RWPE2 (cell line): ENCODE measurements around the gene CCDC57.

Experiments
- ATAC-seq: fragments of 200-7000 bp; cut with Tn5 transposase; 3 replicates; pipeline ENCODE4 v1.9.1; 2021; ENCODE audit warnings: low read depth
- DNase-seq: peaks from one replicate; pipeline ENCODE4 v3.0.0-alpha.2; 2020; ENCODE audit warnings: low spot score
- H3K27ac ChIP-seq: fragments of 450-650 bp; 2 replicates; pipeline ENCODE4 v1.5.1; 2017; ENCODE audit warnings: mild to moderate bottlenecking; ENCODE audit not compliant: poor library complexity, severe bottlenecking
- H3K27me3 ChIP-seq: fragments of 250-450 bp; sonication (Bioruptor Pico); 2 replicates; pipeline ENCODE4 v1.5.1; 2021; ENCODE audit warnings: mild to moderate bottlenecking, moderate library complexity; ENCODE audit not compliant: insufficient read depth, poor library complexity, severe bottlenecking
- H3K36me3 ChIP-seq: fragments of 250-450 bp; sonication (Bioruptor Pico); 2 replicates; pipeline ENCODE4 v1.5.1; 2020; ENCODE audit warnings: low read depth, mild to moderate bottlenecking, moderate library complexity
- H3K4me1 ChIP-seq: fragments of 250-450 bp; sonication (Bioruptor Pico); 2 replicates; pipeline ENCODE4 v1.5.1; 2021; ENCODE audit warnings: mild to moderate bottlenecking, moderate library complexity; ENCODE audit not compliant: insufficient read depth, poor library complexity, severe bottlenecking
- H3K4me3 ChIP-seq: fragments of 250-450 bp; sonication (Bioruptor Pico); 2 replicates; pipeline ENCODE4 v1.5.1; 2021; ENCODE audit warnings: mild to moderate bottlenecking, moderate library complexity; ENCODE audit not compliant: severe bottlenecking
- H3K9me3 ChIP-seq: fragments of 250-450 bp; sonication (Bioruptor Pico); 2 replicates; pipeline ENCODE4 v1.5.1; 2021; ENCODE audit warnings: mild to moderate bottlenecking, moderate library complexity; ENCODE audit not compliant: severe bottlenecking
- CTCF ChIP-seq: fragments of 450-650 bp; IDR thresholded peaks from one replicate; pipeline ENCODE4 v1.5.1; 2017; ENCODE audit warnings: mild to moderate bottlenecking, moderate library complexity; ENCODE audit not compliant: poor library complexity, severe bottlenecking

The CCDC57 gene

GRCh38 chr17:82127315-82127595, 85.4 kb downstream of the CCDC57 start:
- Histone ChIP-seq H3K27ac (no peak overlapping the region), H3K36me3 (peaks cover 25% of the 10 kb centered on the region), H3K27me3 (no peaks in the 10 kb centered on the region), H3K9me3 (no peaks in the 10 kb centered on the region), H3K4me3 (no peak overlapping the region), H3K4me1 (no peaks in the 10 kb centered on the region)
- no peak for ATAC-seq
- no peak for DNase-seq
- no peak for TF ChIP-seq CTCF

- no peaks in the 10 kb centered on the region for H3K4me1 ChIP-seq
- H3K4me3 ChIP-seq, result no peak overlapping the region
- no peak for DNase-seq
These were observed 85.9 kb downstream of the CCDC57 start for GRCh38 chr17:82126556-82127314.

GRCh38 chr17:82124101-82124500, 88.5 kb downstream of the CCDC57 start:
- H3K27me3 ChIP-seq, result no peaks in the 10 kb centered on the region
- no peak for TF ChIP-seq CTCF
- no peak for ATAC-seq

More at GRCh38 chr17:82126556-82127314, 85.9 kb downstream of the CCDC57 start:
- peaks cover 25% of the 10 kb centered on the region for H3K36me3 ChIP-seq
- H3K27ac ChIP-seq, result no peak overlapping the region
- ATAC-seq, result no peak; the same call in 2 of the 3 replicates
- TF ChIP-seq CTCF, result no peak
- no peaks in the 10 kb centered on the region for H3K27me3 ChIP-seq
- no peaks in the 10 kb centered on the region for H3K9me3 ChIP-seq

GRCh38 chr17:82121660-82122629, 90.7 kb downstream of the CCDC57 start:
- Histone ChIP-seq H3K4me3 (no peak overlapping the region), H3K27me3 (no peaks in the 10 kb centered on the region), H3K27ac (no peak overlapping the region), H3K36me3 (peaks cover 20% of the 10 kb centered on the region), H3K4me1 (no peaks in the 10 kb centered on the region), H3K9me3 (no peaks in the 10 kb centered on the region)
- DNase-seq (no peak), ATAC-seq (no peak)
- TF ChIP-seq CTCF, result no peak

More at GRCh38 chr17:82124101-82124500, 88.5 kb downstream of the CCDC57 start:
- peaks cover 25% of the 10 kb centered on the region for H3K36me3 ChIP-seq
- H3K9me3 ChIP-seq, result no peaks in the 10 kb centered on the region
- no peak overlapping the region for H3K4me3 ChIP-seq
- no peaks in the 10 kb centered on the region for H3K4me1 ChIP-seq
- no peak for DNase-seq
- H3K27ac ChIP-seq, result no peak overlapping the region
